Measurements from ENCODE around the gene FREM2.

GRCh38 chr13:38669234-38669964 is 17.5 kb upstream of the FREM2 start:
- TF ChIP-seq TGIF2 (CRISPR knock-in tag; IDR thresholded peaks at IDR 0.05) (no peak), MCM5 (IDR thresholded peaks at IDR 0.05; ENCODE audit: low read depth) (no peak), ZNF785 (CRISPR knock-in tag; IDR thresholded peaks at IDR 0.05) (no peak), CTCF (IDR thresholded peaks at IDR 0.05 in 2 of 3, conservative IDR thresholded peaks at IDR 0.05 in 1 of 3; ENCODE audit: insufficient read depth in 2 of 3, low read depth in 1 of 3, low read length in 3 of 3) (no peak), STAT5B (CRISPR knock-in tag; IDR thresholded peaks at IDR 0.05) (no peak), EP300 (IDR thresholded peaks at IDR 0.05; ENCODE audit: low read length) (no peak)
